Measurements from ENCODE around the gene JMJD1C. TPM values are rescaled to one million over a fixed set of nuclear protein-coding genes. Genes with fewer than 3 reads are reported as not detected.

JMJD1C gene
- total and polyA plus RNA-seq, 4 donors = 61.8 to 187 (median 99.9) TPM

DNA sequence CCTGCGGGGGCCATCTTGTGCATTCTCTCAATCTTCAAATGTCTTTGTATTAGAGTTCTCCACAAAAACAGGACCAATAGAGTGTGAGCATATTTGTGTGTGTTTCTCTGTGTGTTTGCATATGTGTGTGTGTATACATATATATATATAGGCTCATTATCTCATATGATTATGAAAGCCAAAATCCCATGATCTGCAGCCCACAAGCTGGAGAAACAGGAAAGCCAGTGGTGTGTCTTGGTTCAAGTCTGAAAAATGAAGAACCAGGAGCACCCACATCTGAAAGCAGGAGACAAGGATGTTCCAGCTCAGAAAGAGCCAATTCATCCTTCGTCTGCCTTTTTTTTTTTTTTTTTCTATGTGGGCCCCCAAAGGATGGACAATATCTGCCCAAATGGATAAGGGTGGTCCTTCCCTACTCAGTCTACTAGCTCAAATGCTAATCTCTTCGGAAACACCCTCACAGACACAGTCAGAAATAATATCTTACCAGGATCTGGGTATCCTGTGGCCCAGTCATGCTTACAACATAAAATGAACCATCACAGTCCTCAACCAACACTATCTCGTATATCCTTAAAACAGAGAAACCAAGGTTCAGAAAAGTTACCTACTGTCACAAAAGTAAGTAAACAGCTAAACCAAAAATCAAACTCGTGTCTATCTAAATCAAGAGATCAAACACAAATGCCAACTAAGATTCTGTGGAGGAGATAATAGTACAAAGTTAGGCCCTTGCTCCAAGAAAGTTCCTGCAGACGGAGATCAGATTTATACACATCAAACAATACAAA is 141.9 kb downstream of the JMJD1C start:
- no peak overlapping the region for H3K4me3 ChIP-seq (ENCODE audit: low read depth, low read length)
- H3K36me3 ChIP-seq (ENCODE audit: control insufficient read depth, insufficient read depth, low read length) = no peaks in the 10 kb centered on the region
- DNase-seq (ENCODE audit: low read depth in 4 of 6, low spot score in 6 of 6) = no peak
- no peaks in the 10 kb centered on the region for H3K9me3 ChIP-seq (ENCODE audit: control insufficient read depth, insufficient read depth, low read length)
- WGBS (ENCODE audit: insufficient coverage) = 92% methylated on average over 2 of the region's 6 CpGs
- no peaks in the 10 kb centered on the region for H3K4me1 ChIP-seq (ENCODE audit: control insufficient read depth, insufficient read depth, low read length)
- no peak overlapping the region for H3K27ac ChIP-seq (ENCODE audit: low read depth, low read length)
- no peaks in the 10 kb centered on the region for H3K27me3 ChIP-seq (ENCODE audit: control insufficient read depth, insufficient read depth, low read length)

DNA sequence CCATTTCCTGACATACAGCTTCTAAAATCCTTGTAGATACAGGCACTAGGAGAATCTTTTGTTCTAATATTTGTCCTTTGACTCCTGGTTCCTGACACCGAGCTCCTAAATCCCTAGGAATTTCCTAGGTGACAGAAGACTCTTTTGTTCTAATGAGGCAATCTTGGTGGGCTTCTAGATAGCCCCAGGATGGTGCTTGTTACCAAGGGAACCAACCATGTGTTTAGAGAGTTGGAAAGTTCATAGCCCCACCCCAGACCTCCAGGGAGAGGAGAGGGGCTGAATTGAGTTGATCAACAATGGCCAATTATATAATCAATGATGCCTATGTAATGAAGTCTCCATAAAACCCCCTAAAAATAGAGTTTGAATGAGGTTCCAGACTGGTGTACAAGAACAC is 145.1 kb downstream of the JMJD1C start:
- Histone ChIP-seq H3K27me3 (ENCODE audit: control insufficient read depth, insufficient read depth, low read length) (no peaks in the 10 kb centered on the region), H3K27ac (ENCODE audit: low read depth, low read length) (no peak overlapping the region), H3K9me3 (ENCODE audit: control insufficient read depth, insufficient read depth, low read length) (no peaks in the 10 kb centered on the region), H3K4me1 (ENCODE audit: control insufficient read depth, insufficient read depth, low read length) (no peaks in the 10 kb centered on the region), H3K36me3 (ENCODE audit: control insufficient read depth, insufficient read depth, low read length) (no peaks in the 10 kb centered on the region), H3K4me3 (ENCODE audit: low read depth, low read length) (no peak overlapping the region)
- DNase-seq (ENCODE audit: low read depth in 4 of 6, low spot score in 6 of 6) = no peak
- no CpG with 5 or more reads among the region's 1 CpG for WGBS (ENCODE audit: insufficient coverage)

DNA sequence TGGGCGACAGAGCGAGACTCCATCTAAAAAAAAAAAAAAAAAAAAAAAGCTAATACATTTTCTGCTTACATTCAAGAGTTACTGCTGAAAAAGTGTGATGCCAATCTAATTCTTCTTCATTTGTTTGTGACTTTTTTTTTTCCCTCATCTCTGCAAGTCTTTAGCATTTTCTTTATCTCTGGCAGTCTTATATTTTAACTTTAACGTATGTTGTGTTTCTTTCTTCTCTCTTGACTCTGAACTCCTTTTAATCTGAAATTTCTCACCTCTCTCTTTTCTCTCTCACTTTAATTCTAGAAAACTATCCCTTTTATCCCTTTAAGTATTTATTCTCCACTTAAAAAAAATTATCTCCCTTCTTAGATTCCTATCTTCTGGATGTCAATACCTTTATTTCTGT is 146.5 kb downstream of the JMJD1C start:
- H3K36me3 ChIP-seq (ENCODE audit: control insufficient read depth, insufficient read depth, low read length) = no peaks in the 10 kb centered on the region
- no peak overlapping the region for H3K4me3 ChIP-seq (ENCODE audit: low read depth, low read length)
- no peaks in the 10 kb centered on the region for H3K27me3 ChIP-seq (ENCODE audit: control insufficient read depth, insufficient read depth, low read length)
- WGBS (ENCODE audit: insufficient coverage) = no CpG with 5 or more reads among the region's 3 CpGs
- H3K9me3 ChIP-seq (ENCODE audit: control insufficient read depth, insufficient read depth, low read length) = no peaks in the 10 kb centered on the region
- H3K4me1 ChIP-seq (ENCODE audit: control insufficient read depth, insufficient read depth, low read length) = no peaks in the 10 kb centered on the region
- no peak overlapping the region for H3K27ac ChIP-seq (ENCODE audit: low read depth, low read length)
- DNase-seq (ENCODE audit: low read depth in 4 of 6, low spot score in 6 of 6) = no peak

DNA sequence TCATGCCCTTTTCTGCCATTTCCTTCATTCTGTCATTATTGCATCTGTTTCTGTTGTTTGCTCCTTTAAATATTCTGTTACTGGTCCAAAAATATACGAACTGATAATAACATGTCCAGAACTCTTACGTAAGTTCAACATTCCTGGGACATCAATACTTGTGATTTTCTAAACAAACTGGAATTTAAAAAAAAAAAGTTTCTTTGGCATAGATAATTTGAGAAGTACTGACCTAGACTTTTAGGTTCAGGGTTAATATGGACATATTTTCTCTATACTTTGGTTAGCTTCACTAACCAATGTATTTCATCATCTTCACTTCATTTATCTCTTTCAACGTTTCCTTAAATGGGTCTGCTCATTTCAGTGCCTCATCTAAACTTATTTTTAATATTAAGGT is 147.3 kb downstream of the JMJD1C start:
- Histone ChIP-seq H3K36me3 (ENCODE audit: control insufficient read depth, insufficient read depth, low read length) (no peaks in the 10 kb centered on the region), H3K4me1 (ENCODE audit: control insufficient read depth, insufficient read depth, low read length) (no peaks in the 10 kb centered on the region), H3K9me3 (ENCODE audit: control insufficient read depth, insufficient read depth, low read length) (no peaks in the 10 kb centered on the region), H3K27ac (ENCODE audit: low read depth, low read length) (no peak overlapping the region), H3K4me3 (ENCODE audit: low read depth, low read length) (no peak overlapping the region), H3K27me3 (ENCODE audit: control insufficient read depth, insufficient read depth, low read length) (no peaks in the 10 kb centered on the region)
- DNase-seq (ENCODE audit: low read depth in 4 of 6, low spot score in 6 of 6) = no peak
- no CpG with 5 or more reads among the region's 3 CpGs for WGBS (ENCODE audit: insufficient coverage)

DNA sequence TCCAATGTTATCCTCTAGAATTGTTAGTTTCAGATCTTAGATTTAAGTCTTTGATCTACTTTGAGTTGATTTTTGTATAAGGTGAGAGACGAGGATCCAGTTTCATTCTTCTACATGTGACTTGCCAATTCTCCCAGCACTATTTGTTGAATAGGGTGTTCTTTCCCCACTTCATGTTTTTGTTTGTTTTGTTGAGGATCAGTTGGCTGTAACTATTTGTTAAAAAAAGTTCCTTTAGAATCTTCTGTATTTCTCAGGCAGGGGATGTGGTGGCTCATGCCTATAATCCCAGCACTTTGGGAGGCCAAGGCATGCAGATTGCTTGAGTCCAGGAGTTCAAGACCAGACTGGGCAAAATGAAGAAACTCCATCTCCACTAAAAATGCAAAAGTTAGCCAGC is 151.8 kb downstream of the JMJD1C start:
- Histone ChIP-seq H3K4me3 (ENCODE audit: low read depth, low read length) (no peak overlapping the region), H3K27me3 (ENCODE audit: control insufficient read depth, insufficient read depth, low read length) (no peaks in the 10 kb centered on the region), H3K9me3 (ENCODE audit: control insufficient read depth, insufficient read depth, low read length) (no peaks in the 10 kb centered on the region), H3K27ac (ENCODE audit: low read depth, low read length) (no peak overlapping the region), H3K36me3 (ENCODE audit: control insufficient read depth, insufficient read depth, low read length) (no peaks in the 10 kb centered on the region), H3K4me1 (ENCODE audit: control insufficient read depth, insufficient read depth, low read length) (no peaks in the 10 kb centered on the region)
- DNase-seq (ENCODE audit: low read depth in 4 of 6, low spot score in 6 of 6) = no peak
- no CpG with 5 or more reads among the region's 1 CpG for WGBS (ENCODE audit: insufficient coverage)

DNA sequence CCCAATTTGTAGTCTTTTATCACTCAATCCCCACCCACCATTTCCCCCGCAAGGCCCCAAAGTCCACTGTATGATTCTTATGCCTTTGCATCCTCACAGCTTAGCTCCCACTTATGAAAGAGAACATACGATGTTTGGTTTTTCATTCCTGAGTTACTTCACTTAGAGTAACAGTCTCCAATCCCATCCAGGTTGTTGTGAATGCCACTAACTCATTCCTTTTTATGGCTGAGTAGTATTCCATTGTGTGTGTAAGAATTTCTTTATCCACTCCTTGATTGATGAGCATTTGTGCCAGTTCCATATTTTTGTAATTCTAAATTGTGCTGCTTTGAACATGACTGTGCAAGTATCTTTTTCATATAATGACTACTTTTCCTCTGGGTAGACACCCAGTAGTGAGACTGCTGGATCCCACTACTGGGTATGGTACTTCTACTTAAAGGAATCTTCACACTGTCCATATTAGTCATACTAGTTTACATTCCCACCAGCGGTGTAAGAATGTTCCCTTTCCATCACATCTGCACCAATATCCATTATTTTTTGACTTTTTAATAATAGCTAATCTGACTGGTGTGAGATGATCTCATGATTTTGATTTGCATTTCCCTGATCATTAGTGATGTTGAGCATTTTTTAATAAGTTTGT is 152.6 kb downstream of the JMJD1C start:
- Histone ChIP-seq H3K36me3 (ENCODE audit: control insufficient read depth, insufficient read depth, low read length) (no peaks in the 10 kb centered on the region), H3K4me1 (ENCODE audit: control insufficient read depth, insufficient read depth, low read length) (no peaks in the 10 kb centered on the region), H3K9me3 (ENCODE audit: control insufficient read depth, insufficient read depth, low read length) (no peaks in the 10 kb centered on the region), H3K27me3 (ENCODE audit: control insufficient read depth, insufficient read depth, low read length) (no peaks in the 10 kb centered on the region), H3K27ac (ENCODE audit: low read depth, low read length) (no peak overlapping the region), H3K4me3 (ENCODE audit: low read depth, low read length) (no peak overlapping the region)
- WGBS (ENCODE audit: insufficient coverage) = 100% methylated on average over 1 of the region's 3 CpGs
- no peak for DNase-seq (ENCODE audit: low read depth in 4 of 6, low spot score in 6 of 6)

DNA sequence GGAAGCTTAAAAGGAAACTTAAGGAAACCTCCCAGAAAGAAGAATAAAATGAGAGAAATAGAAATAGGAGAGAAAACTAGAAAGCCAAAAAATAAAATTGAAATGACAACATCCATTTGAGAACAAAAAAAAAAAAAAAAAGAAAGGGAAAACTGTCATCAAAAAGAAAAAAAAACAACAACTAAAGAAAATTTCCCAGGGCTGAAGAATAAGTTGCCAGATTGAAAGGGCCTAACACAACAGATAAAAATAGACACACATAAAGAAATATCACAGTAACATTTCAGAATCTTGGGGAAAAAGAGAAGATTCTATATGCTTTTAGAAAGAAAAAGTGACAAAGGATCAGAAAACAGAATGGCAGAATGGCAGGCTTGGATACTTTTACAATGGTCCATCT is 157.1 kb downstream of the JMJD1C start:
- Histone ChIP-seq H3K27me3 (ENCODE audit: control insufficient read depth, insufficient read depth, low read length) (no peaks in the 10 kb centered on the region), H3K4me3 (ENCODE audit: low read depth, low read length) (no peak overlapping the region), H3K27ac (ENCODE audit: low read depth, low read length) (no peak overlapping the region), H3K9me3 (ENCODE audit: control insufficient read depth, insufficient read depth, low read length) (no peaks in the 10 kb centered on the region), H3K36me3 (ENCODE audit: control insufficient read depth, insufficient read depth, low read length) (peaks cover 3% of the 10 kb centered on the region), H3K4me1 (ENCODE audit: control insufficient read depth, insufficient read depth, low read length) (no peaks in the 10 kb centered on the region)
- DNase-seq (ENCODE audit: low read depth in 4 of 6, low spot score in 6 of 6) = peak in 1 of 6 donors; percentile 13

DNA sequence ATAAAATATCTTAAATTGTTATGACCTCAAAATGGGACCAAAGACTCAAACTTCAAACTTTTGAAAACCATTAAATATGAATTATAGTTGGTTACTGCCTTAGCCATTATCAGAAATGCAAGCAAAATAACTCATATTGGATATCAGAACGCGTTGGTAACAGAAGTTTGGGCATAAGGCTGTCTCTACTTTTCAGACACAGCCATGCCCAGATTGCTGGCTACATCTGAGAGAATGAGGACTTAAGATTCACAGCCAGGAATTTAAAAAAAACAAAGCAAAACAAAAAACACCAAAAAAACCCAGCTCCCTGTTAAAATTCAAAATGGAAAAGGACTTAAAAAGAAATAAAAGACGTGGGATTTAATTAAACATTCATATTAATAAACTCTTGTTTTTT is 161.6 kb downstream of the JMJD1C start:
- Histone ChIP-seq H3K36me3 (ENCODE audit: control insufficient read depth, insufficient read depth, low read length) (peaks cover 3% of the 10 kb centered on the region), H3K27me3 (ENCODE audit: control insufficient read depth, insufficient read depth, low read length) (no peaks in the 10 kb centered on the region), H3K27ac (ENCODE audit: low read depth, low read length) (no peak overlapping the region), H3K4me1 (ENCODE audit: control insufficient read depth, insufficient read depth, low read length) (no peaks in the 10 kb centered on the region), H3K9me3 (ENCODE audit: control insufficient read depth, insufficient read depth, low read length) (no peaks in the 10 kb centered on the region), H3K4me3 (ENCODE audit: low read depth, low read length) (no peak overlapping the region)
- no CpG with 5 or more reads among the region's 3 CpGs for WGBS (ENCODE audit: insufficient coverage)
- peak in 1 of 6 donors; percentile 86 for DNase-seq (ENCODE audit: low read depth in 4 of 6, low spot score in 6 of 6)

DNA sequence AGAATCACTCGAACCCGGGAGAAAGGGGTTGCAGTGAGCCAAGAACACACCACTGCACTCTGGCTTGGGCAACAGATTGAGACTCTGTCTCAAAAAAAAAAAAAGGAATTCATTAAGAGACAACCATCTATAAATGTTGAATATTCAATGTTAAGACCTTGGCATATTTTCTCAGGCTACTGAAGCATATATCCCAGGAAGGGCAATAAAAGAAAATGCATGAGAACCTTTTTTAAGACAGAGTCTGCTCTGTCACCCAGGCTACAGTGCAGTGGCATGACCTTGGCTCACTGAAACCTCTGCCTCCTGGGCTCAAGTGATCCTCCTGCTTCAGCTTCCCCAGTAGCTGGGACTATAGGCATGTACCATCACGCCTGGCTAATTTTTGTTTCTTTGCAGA is 165.0 kb downstream of the JMJD1C start:
- no peak overlapping the region for H3K27ac ChIP-seq (ENCODE audit: low read depth, low read length)
- no peaks in the 10 kb centered on the region for H3K27me3 ChIP-seq (ENCODE audit: control insufficient read depth, insufficient read depth, low read length)
- H3K4me3 ChIP-seq (ENCODE audit: low read depth, low read length) = no peak overlapping the region
- no peak for DNase-seq (ENCODE audit: low read depth in 4 of 6, low spot score in 6 of 6)
- no peaks in the 10 kb centered on the region for H3K4me1 ChIP-seq (ENCODE audit: control insufficient read depth, insufficient read depth, low read length)
- H3K36me3 ChIP-seq (ENCODE audit: control insufficient read depth, insufficient read depth, low read length) = peaks cover 3% of the 10 kb centered on the region
- no peaks in the 10 kb centered on the region for H3K9me3 ChIP-seq (ENCODE audit: control insufficient read depth, insufficient read depth, low read length)
- WGBS (ENCODE audit: insufficient coverage) = 100% methylated on average over 1 of the region's 3 CpGs

DNA sequence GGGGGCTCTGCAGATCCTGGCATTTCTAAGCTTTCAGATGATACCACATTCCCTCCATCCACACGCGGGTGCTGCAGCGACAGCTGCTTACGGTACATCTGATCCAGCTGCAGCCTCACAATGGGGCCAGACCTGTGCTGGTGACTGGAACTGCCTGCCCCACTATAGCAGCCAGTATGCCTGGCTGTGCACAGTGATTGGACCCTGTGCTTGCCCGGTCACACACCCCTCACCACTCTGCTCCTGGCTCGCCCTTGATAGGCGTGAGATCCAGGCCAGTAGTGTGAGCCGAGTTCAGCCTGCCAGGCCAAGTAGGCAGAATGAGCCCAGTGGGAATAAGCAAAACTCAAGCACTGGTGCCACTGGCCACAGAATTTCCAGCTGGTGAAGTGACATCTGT is 167.8 kb downstream of the JMJD1C start:
- Histone ChIP-seq H3K27ac (ENCODE audit: low read depth, low read length) (no peak overlapping the region), H3K36me3 (ENCODE audit: control insufficient read depth, insufficient read depth, low read length) (no peaks in the 10 kb centered on the region), H3K9me3 (ENCODE audit: control insufficient read depth, insufficient read depth, low read length) (no peaks in the 10 kb centered on the region), H3K4me1 (ENCODE audit: control insufficient read depth, insufficient read depth, low read length) (no peaks in the 10 kb centered on the region), H3K27me3 (ENCODE audit: control insufficient read depth, insufficient read depth, low read length) (no peaks in the 10 kb centered on the region), H3K4me3 (ENCODE audit: low read depth, low read length) (no peak overlapping the region)
- WGBS (ENCODE audit: insufficient coverage) = 93% methylated on average over 8 of the region's 8 CpGs
- DNase-seq (ENCODE audit: low read depth in 4 of 6, low spot score in 6 of 6) = no peak

Data from spinal cord (tissue), 10 donors.